Activated effector memory CD4-positive, alpha-beta T cell treated with anti-CD3 and anti-CD28 coated beads, Interleukin-2, amount 50 U/mL, for 16 hours (primary cell): Measurements from ENCODE around the gene BET1L.

Experiments
- DNase-seq: peaks from one replicate; pipeline ENCODE4 v3.0.0-alpha.2; 2020

BET1L gene

DNA sequence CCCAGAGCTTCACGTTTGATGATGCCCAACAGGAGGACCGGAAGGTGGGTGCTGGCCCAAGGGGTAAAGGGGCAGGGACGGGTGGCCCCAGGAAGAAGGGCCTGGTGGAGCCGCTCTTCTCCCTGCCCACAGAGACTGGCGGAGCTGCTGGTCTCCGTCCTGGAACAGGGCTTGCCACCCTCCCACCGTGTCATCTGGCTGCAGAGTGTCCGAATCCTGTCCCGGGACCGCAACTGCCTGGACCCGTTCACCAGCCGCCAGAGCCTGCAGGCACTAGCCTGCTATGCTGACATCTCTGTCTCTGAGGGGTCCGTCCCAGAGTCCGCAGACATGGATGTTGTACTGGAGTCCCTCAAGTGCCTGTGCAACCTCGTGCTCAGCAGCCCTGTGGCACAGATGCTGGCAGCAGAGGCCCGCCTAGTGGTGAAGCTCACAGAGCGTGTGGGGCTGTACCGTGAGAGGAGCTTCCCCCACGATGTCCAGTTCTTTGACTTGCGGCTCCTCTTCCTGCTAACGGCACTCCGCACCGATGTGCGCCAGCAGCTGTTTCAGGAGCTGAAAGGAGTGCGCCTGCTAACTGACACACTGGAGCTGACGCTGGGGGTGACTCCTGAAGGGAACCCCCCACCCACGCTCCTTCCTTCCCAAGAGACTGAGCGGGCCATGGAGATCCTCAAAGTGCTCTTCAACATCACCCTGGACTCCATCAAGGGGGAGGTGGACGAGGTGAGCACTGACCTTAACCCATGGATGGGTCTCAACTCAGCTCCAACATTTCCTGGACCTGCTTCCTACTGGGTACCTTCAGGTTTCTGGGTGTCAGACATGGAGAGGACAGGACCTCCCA is 2.3 kb upstream of the BET1L start:
- DNase-seq: peak; percentile 68

DNA sequence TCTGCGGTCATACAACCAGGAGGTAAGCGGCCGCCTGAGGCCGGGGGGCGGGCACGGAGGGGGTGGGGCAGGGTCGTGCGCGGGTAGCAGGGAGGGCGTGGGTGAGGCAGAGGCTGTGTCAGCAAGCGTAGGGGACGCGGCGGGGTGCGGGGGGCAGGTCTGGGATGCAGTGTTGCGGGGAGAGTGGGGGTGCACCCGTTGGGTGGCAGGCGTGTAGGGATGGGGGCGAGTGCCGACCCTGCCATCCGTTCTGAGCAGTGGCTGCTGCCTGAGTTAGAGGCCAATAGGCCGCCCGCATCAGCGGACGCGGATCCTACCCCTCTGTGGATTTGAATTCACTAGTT is 1.7 kb upstream of the BET1L start:
- no peak for DNase-seq

DNA sequence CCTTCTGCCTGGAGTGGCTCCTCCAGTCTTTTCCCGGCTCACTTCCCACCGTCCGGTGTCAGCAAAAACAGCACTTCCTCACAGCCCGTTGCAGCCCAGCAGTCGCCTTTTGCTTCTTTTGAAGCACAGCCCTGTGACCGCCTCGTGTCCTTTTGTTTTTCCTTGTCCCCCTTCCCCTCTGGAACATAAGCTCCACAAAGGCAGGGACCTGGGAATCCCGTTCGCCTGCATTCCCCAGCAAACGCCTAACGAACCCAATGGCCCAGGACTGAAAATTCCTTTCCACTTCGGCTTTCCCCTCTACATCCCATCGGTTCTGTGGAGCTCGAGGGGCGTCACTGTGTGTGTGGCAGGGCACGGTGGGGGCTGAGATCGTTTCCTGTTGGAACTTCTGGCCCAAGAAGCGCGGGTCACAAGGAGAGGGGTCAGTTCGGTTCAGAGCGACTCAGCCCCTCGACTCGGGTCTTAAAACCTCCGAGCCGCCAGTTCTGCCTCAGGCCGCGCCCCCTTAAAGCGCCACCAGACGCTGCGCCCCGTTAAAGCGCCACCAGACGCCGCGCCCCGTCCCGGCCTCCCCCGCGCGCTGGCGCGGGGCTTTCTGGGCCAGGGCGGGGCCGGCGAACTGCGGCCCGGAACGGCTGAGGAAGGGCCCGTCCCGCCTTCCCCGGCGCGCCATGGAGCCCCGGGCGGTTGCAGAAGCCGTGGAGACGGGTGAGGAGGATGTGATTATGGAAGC is 1.1 kb upstream of the BET1L start:
- DNase-seq: peak; percentile 94

DNA sequence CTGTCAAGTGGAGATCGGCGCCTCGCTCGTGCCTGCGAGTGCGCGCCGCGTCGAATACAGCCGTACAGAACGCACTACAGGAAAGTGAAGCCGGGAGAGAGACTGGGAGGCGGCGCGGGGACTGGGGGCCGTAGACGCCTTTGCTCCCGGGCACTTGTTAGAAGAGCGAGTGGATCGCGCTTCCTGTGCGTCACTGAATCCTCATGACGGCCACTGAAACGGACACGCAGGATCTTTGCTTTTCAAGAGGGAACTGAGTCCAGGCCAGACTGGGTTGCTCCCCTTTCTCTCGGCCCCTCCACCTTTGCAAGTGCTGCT is 623 bp upstream of the BET1L start:
- no peak for DNase-seq

DNA sequence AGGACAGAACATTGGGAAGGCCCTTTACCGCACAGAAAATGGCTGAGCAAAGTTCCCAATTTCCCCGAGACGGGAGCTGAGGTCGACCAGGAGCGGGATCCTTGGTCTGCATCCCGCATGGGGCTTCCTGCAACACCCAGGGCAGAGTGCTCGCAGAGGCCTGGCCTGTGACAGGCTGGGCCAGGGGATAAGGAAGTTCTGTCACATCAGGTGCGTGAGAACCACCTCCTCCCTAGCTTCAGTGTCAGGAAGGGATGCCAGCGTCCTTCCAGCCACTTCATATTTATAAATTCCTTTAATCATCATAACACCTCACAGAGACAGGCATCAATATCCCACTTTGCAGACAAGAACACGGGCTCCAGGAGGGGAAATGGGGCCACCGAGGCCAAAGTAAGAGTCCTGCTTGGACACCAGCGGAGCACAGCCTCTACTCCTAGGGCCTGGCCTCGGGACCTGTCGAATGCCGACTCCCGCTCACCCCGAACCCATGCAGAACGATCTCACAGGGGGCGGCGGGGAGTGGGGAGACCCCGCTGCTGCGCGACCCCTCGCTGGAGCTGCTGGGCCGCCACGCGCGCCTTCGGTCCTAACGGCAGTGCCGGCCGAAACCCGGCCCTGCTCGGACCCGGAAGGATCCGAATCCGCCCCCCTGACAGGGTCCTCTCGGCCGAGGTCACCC is 532 bp downstream of the BET1L start:
- peak; percentile 69 for DNase-seq

DNA sequence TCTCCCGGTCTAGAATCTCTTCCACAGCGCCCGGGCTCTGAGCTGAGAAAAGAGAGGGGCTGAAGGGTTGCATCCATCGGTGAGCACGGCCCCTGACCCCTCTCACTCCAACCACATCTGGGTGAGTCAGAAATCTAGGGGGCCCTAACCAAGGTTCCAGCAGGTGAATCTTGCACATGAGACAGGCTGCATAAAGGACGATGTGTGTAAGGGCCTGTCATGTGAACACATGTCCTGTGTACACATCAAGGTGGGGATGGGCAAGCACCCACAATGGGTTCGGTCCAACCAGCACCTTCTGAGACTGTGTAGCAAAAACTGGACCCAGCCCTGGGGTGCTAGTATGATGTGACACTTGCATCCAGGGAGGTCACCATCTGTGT is 1.2 kb downstream of the BET1L start:
- peak; percentile 62 for DNase-seq

DNA sequence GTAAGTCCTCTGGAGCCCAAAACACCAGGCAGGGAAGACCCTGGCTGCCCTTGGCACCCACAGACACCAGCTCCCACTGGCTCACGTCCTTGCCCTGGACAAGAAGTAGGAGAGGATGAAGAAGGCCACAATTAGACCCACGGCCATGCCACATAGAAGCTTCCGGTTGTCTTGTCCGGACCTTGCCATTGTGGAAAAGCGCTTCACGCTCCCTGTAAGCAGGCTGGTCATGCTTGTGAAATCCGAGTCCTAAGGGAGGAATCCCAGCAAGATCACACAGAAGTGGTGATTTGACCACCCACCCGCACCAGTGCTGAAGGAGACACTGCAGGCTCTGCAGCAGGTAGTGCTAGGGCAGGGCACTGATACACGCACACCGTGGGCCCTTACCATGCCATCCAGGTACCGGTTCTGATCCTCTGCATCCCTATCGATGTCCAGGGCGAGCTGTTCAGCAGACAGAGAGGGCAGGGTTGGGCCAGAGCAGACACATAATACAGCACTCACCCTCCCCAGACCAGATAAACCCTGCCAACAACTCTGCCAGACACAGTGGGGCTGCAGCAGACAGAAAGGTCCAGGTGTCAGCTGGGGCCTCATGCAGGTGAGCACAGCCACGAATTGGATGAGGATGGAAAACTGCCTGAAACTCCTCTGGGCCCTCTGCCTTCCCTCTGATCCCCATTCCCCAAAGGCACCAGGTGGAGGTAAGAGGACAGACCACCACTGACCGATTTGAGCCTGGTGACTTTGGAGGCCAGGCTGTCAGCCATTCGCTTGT is 1.8 kb downstream of the BET1L start:
- peak; percentile 60 for DNase-seq

DNA sequence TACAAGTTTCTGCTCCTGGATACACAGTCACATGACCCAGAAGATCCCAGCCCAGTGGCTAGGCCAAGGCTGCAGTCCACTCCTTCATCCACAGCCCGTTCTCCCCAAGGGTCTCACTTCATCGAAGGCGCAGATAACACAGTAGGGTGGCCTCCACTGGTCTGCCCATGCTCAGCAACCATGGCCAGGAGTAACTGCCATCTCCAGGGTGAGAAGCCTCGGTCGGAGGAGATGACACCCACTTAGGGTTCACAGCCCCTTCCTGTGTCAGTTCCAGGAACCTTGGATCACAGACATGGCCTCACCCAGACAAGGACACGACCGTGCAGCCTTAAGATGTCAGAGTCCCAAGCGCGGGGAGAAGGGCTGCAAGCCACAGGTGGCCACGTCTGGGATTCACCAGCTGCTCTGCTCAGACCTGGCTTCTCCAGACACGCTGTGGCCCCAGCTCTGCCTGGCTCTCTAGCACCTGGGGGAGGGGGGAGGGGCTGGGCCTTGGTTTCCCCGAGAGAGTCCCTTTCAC is 2.6 kb downstream of the BET1L start:
- DNase-seq: peak; percentile 52

DNA sequence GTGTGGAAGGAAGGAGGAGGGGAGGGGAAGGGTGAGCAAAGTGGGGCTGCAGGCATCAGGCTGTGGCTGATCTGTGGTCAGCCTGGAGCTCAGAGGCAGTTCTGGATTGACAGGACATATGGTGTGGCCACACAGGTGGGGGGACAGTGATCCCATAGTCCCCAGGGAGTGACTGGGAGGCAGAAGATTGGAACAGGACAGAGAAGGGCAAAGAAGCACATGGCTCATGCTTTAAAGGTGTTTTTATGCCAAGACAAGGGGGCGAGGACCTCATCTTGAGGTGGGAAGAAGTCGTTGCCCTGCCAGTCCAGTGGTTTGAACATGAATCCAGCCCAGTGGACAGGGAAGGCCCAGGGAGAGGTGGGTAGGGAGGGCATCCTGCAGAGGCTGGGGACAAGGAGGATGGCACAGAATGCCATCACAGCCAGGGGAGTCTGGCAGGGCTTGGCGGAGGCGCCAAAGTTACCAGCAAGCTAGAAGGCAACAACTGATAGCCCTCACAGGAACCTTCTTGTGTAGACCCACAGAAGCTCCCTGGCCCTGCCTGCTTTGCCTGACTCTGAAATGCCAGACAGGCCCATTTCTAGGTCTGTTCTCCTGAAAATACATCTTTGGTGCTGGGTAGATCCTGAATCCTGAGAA is 3.1 kb downstream of the BET1L start:
- peak; percentile 36 for DNase-seq

DNA sequence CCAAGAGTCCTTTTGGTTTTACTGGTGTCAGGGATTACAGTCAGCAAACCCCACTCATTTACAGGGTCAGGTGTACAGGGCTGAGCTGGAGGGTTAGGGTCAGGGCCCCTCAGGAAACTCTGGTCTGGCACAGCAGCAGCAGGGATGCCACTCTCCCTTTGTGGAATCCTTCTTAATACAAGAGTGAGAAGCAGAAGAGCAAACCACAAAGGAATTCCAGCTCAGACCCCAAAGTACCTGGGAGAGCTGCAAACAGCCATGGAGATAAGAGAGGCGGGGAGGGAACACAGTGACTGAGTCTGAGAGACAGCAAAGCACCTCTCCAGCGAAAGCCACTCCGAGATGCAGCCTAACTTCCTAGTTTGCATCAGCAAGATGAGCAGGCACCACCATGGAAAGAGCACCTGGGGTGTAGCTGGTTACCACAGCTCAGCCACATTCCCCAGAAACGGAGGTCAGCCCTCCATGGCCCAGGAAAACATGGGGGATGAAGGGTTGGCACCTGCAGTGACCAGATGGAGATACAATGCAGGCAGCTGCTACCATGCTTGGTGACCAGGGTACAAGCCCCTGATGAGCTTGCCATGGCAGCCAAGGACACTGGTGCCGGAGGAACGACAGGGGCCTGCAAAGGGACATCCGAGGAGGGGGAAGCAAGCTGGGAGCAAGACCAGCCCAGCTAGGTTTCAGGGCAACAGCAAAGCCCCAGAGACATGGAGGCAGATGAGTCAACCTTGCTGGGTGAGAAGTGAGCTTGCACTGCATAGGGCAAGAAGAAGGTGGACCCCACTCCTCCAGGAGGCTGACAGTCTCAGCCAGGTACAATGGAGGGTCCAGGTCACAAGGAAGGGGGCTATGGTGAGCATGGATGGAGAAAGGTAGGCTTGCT is 3.9 kb downstream of the BET1L start:
- DNase-seq: peak; percentile 61

DNA sequence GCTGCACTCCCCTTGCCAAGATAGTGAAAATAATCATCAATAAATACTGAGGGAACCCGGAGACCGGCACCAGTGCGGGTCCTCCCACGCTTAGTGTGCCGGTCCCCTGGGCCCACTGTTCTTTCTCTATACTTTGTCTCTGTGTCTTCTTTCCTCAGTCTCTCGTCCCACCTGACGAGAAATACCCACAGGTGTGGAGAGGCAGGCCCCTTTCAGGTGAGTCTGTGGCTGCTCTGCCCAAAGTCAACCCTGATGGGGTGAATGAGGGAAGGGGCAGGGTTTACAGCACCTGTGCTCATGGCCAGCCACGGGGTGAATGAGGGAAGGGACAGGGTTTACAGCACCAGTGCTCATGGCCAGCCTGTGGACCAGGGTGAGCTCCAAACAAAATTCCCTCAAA is 4.7 kb downstream of the BET1L start:
- DNase-seq: peak; percentile 58

DNA sequence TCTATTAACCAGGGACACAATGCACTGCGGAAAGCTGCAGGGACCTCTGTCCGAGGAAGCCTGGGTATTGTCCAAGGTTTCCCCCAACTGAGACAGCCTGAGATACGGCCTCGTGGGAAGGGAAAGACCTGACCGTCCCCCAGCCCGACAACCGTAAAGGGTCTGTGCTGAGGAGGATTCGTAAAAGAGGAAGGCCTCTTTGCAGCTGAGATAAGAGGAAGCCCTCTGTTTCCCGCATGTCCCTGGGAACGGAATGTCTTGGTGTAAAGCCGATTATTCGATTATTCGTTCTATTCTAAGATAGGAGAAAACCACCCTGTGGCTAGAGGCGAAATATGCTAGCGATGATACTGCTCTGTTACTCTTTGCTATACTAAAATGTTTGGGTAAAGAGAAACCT is 5.2 kb downstream of the BET1L start:
- no peak for DNase-seq

DNA sequence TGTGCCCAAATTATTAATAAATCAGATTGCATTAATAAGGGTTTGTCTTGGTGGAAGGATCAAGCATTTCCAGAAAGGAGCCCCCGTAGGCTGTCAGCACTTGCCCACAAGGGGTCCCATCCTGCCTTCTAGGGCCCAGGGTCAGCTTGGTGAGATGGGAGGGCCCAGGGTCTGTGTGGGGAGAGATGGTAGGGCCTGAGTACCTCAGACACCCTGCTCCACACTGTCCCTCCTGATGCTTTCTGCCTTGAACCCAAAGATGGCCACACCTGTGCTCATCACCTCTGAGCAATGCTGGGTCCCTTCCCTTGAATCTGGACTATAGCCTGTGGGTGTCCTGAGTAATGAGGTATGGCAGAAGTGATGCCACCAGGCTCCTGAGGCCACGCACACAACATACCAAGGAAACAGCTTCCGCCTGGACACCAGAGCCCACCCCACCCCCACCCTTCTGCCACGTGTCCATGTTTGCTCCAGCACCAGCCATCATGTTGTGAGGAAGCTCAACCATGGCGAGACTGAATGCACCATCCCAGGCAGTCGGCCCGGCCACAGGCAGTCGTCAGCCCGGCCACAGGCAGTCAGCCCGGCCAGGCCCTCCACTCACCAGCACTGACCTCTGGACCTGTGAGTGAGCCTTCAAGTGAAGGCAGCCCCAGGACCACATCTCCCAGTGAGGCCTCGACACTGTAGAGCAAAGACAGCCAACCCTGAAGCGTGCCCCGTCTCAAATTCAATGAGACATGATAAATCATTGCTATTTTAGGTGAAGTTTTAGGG is 6.8 kb downstream of the BET1L start:
- peak; percentile 61 for DNase-seq

DNA sequence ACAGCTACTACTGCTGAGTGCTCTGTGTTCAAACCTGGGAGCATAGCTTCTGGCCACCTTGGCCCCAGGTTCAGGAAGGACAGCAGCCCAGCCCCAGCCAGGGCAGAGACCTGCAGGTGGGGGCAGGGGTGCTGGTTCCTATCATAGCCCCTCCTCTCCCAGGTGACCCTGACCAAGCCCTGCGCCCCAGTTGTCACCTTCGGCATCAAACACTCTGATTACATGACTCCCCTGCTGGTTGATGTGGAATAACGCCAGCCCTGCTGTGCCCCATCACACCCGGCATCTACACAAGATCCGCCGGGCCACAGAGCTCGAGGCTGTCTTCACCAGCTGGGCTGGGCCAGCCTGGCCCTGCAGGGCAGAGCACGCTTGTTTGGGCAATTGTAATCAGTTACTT is 7.4 kb downstream of the BET1L start:
- peak; percentile 61 for DNase-seq

DNA sequence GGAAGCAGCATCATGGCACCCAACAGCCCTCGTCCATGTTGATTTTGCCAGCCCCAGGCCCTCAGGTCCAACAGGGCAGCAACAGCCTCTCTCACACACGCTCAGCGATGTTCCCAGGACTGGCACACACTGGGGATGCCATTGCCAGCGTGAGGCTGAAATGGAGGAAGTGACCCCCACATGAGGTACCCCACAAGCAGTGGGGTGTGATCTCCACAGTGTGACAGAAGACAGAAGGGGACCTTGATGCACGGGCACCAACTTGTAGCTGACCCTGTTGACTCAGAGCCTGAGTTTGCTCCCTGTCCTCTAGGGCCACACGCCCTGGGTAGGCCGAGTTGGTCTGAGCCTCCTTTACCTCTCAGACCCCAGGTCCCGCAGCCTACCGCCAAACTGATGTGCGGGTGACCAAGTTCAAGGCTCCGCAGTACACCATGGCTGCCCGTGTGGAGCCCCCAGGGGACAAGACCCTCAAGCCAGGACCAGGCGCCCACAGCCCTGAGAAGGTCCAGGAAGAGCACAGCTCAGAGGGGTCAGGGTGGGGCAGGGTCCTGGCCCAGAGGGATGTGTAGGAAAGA is 8.1 kb downstream of the BET1L start:
- DNase-seq: peak; percentile 57

DNA sequence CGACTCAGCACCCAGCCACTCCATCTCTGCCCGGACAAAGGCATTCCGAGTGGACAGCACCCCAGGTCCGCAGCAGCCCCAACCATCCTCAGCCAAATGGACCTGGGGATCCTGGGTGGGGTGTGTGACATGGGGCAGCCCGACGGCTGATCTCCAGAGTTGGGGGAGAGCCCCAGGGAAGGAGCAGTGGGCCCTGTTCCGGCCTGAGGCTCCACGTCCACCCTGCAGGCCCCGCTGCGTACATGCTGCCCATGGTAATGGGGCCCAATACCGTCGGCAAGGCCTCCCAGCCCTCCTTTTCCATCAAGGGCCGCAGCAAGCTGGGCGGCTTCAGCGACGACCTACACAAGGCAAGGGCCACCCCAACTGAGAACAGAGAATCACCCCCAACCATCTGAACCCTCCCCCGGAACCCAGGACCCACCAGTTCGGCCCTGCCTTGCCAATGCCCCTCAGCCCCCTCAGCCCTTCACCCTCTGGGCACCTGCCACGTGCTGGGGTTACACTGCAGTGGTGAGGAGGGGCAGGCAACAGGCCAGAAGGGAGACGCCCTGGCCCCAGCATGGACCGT is 8.9 kb downstream of the BET1L start:
- DNase-seq: peak; percentile 58

DNA sequence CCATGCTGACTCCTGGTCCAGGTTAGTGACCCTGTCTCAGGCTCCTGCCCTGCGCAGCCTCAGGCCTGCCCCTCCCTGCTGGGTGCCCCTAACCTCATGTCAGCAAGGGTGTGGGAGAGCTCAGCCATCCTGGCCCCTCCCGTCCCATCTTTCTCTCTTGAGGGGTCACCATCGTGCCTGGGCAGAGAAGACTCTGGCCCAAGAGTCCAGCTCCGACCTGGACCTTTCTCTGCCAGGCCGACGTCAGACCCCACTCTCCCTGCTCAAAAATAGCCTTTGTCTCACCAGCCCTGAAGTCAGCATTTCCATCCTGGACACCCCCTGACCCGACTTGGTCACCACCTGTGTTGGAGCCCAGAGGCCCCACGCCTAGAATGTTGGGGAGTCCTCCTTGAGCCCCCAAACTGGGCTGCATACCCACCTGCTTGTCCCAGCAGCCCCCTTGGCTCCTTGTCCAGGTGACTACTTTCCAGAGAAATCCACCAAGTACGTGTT is 9.4 kb downstream of the BET1L start:
- DNase-seq: peak; percentile 55

DNA sequence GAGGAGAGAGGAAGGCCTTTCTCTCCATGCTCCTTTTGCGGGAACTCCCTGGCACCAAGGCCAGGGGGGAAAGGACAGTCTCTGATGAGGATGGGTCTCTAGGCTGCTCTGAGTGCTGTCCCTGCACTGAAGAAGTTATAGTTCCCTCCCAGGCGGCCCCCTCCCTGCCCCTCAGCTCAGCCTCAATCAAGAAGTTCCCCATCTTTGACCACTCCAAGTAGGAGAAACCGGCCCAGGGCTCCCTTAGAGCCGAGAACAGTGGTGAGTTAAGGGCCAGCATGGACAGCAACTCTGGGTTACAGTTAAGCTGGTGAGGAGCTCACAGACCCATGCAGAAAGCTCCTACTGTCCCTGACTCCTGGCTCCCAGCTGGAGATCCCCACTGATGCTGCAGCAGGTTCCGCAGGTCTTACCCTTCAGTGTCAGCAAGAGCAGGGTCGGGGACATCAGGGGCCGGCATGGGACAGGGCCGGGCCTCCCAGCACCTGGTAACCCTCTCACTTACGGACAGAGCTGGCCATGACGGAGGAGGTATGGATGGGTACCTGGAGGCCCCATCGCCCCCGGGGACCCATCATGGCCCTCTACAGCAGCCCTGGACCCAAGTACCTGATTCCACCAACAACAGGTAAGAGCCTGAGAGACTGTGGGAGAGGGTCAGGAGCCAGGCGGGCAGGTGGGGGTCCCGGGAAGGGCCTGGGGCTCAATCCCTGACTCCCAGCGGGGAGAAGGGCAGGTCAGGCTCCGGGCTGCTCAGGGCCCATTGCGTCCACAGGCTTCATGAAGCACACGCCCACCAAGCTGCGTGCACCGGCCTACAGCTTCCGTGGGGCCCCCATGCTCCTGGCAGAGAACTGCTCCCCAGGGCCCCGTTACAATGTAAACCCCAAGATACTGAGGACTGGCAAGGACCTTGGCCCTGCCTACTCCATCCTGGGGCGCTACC is 10.1 kb downstream of the BET1L start:
- DNase-seq: peak; percentile 54
